Activated gamma-delta T cell treated with Interleukin-2 at 50 U/mL for 16 hours (primary cell): ENCODE results near the gene FLNC.

Experiments
- DNase-seq: peaks from one replicate; pipeline ENCODE4 v3.0.0-alpha.2; 2020

FLNC gene

DNA sequence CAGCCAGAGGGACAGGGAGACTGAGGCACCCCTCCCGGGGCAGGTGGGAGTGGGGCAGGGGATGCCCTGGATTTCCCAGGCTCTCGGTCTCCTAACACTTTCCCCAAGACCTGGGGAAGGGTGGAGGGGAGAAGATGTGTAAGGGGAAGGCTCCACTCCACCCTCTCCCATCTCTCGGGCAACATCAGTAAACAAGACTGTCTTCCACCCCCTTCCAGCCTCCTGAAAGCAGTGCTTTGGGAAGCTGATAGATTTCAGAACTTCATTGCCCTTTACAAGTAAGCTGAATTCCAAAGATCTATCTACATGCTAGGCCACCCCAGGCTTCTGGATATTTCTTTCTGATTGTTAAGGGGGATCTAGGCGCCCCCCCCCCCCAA lies 3.7 kb downstream of the FLNC start:
- no peak for DNase-seq

DNA sequence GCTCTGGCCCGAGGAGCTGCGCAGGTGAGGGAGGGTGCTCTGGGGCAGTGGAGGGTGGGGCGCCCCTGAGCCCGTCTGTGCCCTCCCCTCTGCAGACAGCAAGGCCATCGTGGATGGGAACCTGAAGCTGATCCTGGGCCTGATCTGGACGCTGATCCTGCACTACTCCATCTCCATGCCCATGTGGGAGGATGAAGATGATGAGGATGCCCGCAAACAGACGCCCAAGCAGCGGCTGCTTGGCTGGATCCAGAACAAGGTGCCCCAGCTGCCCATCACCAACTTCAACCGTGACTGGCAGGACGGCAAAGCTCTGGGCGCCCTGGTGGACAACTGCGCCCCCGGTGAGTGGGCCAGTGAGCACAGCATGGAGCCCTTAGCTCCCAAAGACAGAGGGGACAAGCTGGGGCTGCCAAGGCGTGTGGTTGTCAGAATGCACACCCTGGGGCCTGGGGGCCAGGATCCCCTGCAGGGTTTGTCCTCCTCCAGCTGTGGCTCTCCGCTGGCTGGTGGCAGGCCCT lies 5.1 kb downstream of the FLNC start:
- DNase-seq: no peak

DNA sequence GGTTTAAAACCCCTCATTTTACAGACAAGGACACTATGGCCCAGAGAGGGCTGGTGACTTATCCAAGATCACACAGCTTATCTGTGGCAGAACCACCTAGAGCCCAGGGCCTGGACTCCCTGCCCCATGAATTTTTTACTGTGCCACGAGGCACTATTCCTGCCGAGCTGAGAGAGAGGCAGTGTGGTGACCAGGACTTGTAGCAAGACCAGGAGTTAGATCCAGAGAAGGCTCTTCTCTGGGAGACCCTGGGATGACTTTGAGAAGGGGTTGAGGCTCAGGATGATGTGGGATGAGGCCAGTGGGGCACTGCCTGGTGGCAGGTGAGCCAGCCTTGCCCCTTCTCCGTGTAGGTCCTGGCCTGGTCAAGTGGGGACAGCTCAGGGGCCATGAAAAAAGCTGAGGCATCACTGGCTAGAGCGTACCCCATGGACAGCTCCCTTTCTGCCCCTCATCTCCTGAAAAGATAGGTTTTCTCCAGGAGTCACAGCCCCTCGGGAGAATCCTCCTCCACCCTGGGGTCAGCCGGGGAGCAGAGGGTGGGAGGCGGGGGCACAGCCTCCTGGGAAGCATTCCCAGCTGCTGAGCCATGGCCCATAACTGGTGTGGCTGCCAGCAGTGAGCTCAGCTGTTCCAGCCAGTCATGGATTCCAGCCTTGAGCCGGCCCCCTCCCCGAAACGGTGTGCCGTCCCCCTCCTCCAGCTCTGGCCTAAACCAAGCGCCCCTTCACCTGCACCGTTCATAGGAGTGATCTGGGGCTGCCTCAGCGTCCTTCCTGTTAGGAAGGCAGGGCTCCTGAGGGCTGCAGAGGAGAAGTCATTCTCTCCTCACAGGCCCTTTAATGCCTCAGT lies 5.8 kb downstream of the FLNC start:
- DNase-seq: no peak

DNA sequence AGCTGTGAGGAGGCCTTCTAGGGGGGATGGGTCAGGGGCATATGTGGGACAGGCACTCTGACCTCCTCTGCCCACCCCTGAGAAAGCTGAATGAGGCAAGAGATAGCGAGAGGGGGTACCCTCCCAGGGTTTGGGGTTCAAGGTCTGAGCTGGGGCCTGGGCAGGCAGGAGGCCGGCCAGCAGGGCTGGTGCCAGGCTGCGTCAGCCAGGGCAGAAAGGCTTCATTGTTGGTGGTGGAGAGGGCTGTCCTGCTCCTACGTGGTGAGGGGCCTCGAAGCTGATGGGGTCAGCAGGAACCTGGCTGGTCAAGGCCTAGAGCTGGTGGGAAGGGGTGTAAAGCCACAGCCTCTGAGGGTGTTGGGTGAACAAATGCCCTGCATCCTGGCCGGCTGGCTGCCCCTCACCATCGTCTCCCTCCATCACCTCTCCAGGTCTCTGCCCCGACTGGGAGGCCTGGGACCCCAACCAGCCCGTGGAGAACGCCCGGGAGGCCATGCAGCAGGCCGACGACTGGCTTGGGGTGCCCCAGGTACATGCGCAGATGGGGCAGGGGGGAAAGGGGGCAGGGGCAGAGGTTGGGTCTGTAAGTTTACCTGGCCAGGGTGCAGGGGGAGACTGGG lies 6.6 kb downstream of the FLNC start:
- no peak for DNase-seq

DNA sequence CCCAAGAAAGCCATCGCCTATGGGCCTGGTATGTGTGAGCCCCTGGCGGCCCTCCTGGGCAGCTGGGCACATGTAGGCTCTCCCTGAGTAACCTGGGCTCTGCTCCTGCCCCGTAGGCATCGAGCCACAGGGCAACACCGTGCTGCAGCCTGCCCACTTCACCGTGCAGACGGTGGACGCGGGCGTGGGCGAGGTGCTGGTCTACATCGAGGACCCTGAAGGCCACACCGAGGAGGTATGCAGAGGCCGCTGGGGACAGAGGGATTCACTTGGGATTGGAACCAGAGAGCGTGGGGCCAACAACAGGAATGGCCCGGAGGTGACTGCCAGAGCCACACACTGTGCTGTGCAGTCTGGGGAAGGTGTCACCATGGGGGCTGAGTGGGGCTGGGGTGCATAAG lies 7.3 kb downstream of the FLNC start:
- no peak for DNase-seq

DNA sequence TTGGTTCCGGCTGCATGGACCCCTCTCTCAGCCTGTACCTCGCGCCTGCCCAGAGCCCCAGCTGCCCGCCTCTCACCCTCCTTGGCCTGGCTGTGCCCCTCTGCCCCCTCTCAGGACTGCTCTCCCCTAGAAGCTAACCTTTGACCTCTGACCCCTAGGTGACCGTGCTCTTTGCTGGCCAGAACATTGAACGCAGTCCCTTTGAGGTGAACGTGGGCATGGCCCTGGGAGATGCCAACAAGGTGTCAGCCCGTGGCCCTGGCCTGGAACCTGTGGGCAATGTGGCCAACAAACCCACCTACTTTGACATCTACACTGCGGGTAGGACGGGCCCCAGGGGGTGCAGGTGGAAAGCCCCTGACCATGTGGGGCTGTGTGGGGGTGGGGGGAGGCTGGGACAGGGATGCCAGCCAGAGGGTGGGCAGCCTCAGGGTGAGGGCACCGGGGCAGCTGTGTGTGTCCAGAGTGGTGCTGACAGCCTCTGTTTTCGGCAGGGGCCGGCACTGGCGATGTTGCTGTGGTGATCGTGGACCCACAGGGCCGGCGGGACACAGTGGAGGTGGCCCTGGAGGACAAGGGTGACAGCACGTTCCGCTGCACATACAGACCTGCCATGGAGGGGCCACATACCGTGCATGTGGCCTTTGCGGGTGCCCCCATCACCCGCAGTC lies 8.0 kb downstream of the FLNC start:
- no peak for DNase-seq

DNA sequence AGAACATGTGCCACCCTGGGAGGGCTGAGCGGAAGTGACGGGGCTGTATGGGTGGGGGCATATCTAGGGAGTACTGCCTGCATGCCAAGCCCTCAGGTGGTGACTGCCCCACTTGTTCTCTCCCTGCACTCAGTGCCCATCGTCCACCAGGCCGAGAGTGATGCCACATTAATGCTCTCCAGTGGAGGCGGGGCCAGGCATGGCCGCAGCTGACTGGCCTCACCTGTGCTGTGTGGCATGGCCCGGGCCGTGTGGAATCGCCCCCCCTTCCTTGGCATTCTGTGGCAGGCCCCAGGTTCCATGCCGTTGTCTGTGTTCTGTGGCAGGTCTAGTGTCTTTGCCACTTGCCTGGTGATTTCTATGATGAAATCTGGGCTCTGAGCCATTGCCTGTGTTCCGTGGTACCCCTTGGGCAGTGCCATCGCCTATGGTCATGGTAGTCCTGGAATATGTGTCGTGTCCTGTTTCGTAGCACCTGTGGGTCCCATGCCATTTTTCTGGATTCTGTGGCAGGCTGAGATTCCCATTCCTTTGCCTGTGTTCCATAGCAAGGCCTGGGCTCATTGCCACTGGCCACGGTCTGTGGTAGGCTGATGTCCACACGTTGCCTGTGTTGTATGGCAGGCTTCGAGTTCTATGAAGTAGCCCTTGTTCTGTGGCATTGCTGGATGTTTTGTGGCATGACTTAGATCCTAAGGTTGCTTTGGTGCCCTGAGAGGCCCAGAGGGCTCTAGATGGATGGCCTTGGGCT lies 8.9 kb downstream of the FLNC start:
- no peak for DNase-seq

DNA sequence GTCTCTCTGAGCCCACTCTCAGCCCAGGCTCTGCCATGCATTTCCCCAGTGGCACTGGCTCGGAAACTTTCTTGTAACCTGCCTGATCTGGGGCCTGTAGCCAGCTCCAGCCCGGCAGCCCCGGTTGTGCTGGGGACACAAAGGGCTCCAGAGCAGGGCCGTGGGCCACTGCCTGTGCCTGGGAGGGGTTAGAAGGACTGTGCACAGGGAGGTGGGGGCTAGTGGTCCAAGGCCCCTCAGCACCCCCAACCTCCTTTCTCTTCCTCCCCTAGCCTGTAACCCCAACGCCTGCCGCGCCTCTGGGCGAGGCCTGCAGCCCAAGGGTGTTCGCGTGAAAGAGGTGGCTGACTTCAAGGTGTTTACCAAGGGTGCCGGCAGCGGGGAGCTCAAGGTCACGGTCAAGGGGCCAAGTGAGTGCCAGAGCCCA lies 9.6 kb downstream of the FLNC start:
- DNase-seq: no peak

DNA sequence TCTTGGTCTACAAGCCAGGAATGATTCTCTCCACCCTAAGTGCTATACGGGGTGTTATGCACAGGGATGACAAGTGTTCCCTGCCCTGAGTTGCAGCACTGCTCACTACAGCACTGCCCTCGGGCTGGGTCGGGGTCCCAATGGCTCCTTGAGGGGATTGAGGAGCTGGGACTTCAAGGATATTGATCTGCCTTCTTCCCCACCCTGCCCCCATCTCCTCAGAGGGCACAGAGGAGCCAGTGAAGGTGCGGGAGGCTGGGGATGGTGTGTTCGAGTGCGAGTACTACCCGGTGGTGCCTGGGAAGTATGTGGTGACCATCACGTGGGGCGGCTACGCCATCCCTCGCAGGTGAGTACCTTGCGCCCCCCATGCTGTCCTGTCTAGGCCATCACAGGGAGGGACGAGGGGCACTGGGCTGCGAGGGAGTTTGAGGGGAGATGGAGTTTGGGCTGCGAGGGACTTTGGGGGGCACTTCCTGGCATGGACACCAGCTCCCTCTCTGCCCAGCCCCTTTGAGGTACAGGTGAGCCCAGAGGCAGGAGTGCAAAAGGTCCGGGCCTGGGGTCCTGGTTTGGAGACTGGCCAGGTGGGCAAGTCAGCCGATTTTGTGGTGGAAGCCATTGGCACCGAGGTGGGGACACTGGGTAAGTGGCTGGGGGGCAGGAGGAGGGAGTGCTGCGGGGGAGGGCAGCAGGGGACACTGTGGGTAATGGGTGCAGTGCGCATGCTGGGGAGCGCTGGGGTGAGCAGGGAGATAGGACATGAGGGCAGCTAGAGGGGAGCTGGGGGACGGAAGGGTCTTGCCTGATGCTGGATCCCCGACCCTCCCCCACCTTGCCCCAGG lies 10.3 kb downstream of the FLNC start:
- DNase-seq: no peak

DNA sequence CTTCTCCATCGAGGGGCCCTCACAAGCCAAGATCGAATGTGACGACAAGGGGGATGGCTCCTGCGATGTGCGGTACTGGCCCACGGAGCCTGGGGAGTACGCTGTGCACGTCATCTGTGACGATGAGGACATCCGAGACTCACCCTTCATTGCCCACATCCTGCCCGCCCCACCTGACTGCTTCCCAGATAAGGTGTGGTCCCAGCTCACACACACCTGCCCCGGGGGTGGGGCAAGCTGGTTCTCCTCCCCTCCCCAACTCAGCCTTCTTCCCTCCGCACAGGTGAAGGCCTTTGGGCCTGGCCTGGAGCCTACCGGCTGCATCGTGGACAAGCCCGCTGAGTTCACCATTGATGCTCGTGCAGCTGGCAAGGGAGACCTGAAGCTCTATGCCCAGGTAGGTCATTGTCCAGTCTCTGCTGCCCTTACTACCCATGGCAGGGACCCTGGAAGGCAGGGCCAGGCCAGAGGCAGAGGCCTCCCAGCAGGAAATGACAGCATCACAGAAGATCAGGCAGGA lies 11.0 kb downstream of the FLNC start:
- no peak for DNase-seq

DNA sequence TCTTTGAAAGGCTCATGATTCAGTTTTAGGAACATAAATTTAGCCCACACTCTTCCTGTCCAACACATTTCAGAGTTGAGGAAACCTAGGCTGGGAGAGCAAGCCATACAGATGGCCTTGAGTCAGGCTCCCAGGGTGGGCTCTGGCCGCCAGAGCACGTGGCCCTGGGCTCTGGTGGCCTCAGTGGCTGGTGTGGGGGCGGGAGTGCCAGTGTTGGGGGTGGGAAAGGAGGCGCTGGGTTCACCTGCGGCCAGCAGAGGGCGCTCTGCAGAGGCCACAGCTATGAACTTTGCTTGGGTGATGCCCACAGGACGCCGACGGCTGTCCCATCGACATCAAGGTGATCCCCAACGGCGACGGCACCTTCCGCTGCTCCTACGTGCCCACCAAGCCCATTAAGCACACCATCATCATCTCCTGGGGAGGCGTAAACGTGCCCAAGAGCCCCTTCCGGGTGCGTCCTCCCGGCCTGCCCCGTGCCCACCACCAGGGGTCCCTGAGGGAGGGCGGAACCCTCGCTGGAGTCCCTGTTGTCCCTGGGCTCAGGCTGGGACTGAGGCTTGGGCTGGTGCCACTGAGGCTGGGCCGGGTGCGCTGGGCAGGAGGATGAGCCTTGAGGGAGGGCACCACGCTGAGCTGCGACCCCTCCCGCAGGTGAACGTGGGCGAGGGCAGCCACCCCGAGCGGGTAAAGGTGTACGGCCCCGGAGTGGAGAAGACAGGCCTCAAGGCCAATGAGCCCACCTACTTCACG lies 11.9 kb downstream of the FLNC start:
- DNase-seq: peak; percentile 49

DNA sequence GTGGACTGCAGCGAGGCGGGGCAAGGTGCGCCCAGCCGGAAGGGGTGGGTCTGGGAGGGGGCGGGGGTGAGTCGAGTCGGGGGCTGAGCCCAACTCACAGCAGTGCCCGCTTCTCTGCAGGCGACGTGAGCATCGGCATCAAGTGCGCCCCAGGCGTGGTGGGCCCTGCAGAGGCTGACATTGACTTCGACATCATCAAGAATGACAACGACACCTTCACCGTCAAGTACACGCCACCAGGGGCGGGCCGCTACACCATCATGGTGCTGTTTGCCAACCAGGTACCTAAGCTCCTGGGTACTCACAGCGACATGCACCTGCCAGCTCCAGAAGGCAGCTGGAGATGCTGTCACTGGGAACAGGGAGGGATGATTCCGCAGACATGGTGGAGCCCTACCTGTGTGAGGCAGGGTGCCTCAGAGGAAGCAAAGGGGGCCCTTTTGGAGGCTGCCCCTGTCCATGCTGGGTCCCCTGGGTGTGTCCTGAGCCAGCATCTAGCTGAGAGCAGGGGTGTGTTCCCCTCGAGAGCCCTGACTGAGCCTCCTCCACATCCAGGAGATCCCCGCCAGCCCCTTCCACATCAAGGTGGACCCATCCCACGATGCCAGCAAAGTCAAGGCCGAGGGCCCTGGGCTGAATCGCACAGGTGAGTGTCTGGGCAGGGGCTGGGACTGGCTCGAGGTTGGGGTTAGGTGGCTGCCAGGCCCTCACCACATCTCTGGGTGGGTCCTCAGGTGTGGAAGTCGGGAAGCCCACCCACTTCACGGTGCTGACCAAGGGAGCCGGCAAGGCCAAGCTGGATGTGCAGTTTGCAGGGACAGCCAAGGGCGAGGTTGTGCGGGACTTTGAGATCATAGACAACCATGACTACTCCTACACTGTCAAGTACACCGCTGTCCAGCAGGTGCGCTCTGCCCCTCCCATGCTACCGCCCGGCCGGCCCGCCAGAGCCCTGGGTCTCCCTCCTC lies 12.8 kb downstream of the FLNC start:
- DNase-seq: no peak

DNA sequence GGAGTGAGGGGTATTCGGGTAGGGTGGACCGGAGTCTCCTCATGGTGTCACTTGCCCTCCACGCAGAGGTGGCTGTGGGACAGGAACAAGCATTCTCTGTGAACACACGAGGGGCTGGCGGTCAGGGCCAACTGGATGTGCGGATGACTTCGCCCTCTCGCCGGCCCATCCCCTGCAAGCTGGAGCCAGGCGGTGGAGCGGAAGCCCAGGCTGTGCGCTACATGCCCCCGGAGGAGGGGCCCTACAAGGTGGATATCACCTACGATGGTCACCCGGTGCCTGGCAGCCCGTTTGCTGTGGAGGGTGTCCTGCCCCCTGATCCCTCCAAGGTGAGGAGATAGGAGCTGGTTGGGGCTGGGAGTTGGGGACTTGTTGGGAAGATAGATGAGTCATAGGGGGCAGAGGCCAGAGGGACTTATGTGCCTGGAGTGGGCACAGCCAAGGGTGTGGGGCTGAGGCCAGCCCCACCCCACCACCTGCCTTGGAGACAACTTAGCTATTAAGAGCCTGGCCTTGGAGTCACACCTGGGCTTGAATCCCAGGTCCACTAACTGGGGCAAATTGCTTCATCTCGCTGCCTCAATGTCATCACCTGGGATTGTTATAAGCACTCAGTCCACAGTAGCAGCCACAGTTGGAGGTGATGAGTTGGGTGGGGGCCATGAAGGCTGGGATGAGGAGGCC lies 13.9 kb downstream of the FLNC start:
- no peak for DNase-seq

DNA sequence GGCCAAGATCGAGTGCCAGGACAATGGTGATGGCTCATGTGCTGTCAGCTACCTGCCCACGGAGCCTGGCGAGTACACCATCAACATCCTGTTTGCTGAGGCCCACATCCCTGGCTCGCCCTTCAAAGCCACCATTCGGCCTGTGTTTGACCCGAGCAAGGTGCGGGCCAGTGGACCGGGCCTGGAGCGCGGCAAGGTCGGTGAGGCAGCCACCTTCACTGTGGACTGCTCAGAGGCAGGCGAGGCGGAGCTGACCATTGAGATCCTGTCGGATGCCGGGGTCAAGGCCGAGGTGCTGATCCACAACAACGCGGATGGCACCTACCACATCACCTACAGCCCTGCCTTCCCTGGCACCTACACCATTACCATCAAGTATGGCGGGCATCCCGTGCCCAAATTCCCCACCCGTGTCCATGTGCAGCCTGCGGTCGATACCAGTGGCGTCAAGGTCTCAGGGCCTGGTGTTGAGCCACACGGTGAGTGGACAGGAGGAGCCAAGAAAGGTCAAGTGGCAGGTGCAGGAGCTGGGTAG lies 14.6 kb downstream of the FLNC start:
- DNase-seq: no peak

DNA sequence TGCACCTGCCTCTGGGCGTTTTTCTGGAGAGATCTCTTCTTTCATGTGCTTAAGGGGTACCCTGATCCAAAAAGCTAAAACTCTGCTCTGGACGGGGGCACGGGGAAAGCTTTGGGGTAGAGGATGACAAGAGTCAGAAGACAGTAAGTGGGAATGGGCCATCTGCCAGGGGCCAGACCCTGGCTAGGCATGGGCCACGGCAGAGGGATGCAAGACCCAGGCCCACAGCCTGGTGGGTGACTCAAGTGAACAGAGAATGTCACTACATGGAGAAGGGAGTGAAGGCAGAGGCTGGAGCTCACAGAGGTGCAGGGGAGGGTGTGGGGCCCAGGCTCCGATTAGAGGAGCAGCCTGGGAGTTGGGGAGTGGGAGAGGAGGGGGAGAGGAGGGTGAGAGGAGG lies 15.3 kb downstream of the FLNC start:
- no peak for DNase-seq

DNA sequence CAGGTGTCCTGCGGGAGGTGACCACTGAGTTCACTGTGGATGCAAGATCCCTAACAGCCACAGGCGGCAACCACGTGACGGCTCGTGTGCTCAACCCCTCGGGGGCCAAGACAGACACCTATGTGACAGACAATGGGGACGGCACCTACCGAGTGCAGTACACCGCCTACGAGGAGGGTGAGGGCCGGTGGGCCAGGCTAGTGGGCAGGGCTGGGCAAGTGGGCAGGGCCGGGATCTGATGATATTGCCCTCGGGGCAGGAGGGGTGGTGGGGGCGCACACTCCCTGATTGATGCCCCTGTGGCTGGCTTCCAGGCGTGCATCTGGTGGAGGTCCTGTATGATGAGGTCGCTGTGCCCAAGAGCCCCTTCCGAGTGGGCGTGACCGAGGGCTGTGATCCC lies 15.8 kb downstream of the FLNC start:
- DNase-seq: no peak

DNA sequence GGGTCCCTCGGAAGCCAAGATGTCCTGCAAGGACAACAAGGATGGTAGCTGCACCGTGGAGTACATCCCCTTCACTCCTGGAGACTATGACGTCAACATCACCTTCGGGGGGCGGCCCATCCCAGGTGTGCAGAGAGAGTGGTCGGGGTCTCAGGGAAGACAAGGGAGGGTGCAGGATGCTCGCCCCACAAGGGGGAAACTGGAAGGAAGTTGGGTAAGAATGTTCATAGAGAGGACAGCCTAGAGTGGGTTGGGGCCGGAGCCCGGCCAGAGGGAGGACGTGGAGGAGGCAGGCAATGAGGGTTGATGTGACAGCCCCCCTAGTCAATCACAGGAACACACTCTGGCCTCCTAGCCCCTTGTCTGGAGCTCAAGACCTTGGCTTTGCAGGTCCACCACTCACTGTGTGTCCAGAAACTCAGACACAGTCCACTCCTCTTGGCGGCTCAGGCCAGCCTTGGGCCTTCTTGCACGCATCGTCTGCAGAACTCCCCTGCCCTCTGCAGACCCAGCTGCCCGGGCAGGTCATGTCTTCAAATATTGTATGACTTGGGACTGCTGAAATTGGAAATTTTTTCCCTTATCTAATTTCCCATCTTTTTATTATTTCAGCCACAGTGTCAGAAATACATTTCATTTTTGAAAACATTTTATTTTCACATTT lies 16.7 kb downstream of the FLNC start:
- no peak for DNase-seq

DNA sequence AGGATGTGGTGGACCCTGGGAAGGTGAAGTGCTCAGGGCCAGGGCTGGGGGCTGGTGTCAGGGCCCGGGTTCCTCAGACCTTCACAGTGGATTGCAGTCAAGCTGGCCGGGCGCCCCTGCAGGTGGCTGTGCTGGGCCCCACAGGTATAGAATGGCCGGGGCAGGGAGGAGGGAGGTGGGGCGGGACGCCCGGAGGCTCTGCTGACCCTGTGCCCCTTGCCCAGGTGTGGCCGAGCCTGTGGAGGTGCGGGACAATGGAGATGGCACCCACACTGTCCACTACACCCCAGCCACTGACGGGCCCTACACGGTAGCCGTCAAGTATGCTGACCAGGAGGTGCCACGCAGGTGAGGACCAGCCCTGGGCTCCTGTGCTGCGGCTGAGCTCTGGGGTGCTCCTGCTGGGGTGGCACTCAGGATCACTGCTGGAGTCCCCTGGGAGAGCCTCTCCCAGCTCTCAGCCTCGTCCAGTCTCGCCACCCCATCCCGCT lies 17.6 kb downstream of the FLNC start:
- DNase-seq: no peak
